ENCODE measurements around the gene BEST3. TPM values are rescaled to one million over a fixed set of nuclear protein-coding genes. Genes with fewer than 3 reads are reported as not detected.

The BEST3 gene
- total and polyA plus RNA-seq, 2 donors (not counting 1 experiment from before 2014, with no cell fraction given): not detected

Other genes with a start within 250 kb of the BEST3 start
- gene FRS2, start 228.9 kb downstream of the BEST3 start, total RNA-seq: 29.5 and 33.7 TPM in 2 replicates
- 11.3 and 21.1 TPM in 2 replicates for gene FRS2, start 228.9 kb downstream of the BEST3 start, polyA plus RNA-seq
- 125 TPM in 2 replicates for gene CCT2, start 113.8 kb downstream of the BEST3 start, total RNA-seq
- gene CCT2, start 113.8 kb downstream of the BEST3 start, polyA plus RNA-seq: 58.2 and 160 TPM in 2 replicates
- gene LRRC10, start 88.4 kb downstream of the BEST3 start, total RNA-seq: not detected in 2 replicates
- not detected in 2 replicates for gene LRRC10, start 88.4 kb downstream of the BEST3 start, polyA plus RNA-seq
- gene RAB3IP, start 39.6 kb upstream of the BEST3 start, total RNA-seq: 37.9 and 38.4 TPM in 2 replicates
- gene RAB3IP, start 39.6 kb upstream of the BEST3 start, polyA plus RNA-seq: 11.2 and 16.9 TPM in 2 replicates
- not detected in 2 replicates for gene MYRFL, start 125.9 kb upstream of the BEST3 start, total RNA-seq
- gene MYRFL, start 125.9 kb upstream of the BEST3 start, polyA plus RNA-seq: 0.28 TPM in 1 of 2 replicates, not detected in the other